Ishikawa (cell line): ENCODE data around the gene GRIP2.

ENCODE experiments used
- CEBPB ChIP-seq: IDR thresholded peaks from 2 replicates; pipeline ENCODE4 v1.6.1; 2012
- CREB1 ChIP-seq: IDR thresholded peaks from 2 replicates; pipeline ENCODE4 v1.6.1; 2012; ENCODE audit warnings: low read depth
- EGR1 ChIP-seq: IDR thresholded peaks from 2 replicates; pipeline ENCODE4 v1.6.1; 2012
- EP300 ChIP-seq: IDR thresholded peaks from 2 replicates; pipeline ENCODE4 v1.6.1; 2012; ENCODE audit warnings: borderline replicate concordance
- FOXM1 ChIP-seq: IDR thresholded peaks from 2 replicates; pipeline ENCODE4 v1.6.1; 2012; ENCODE audit warnings: low read depth, borderline replicate concordance
- TAF1 ChIP-seq: IDR thresholded peaks from 2 replicates; pipeline ENCODE4 v1.6.1; 2012; ENCODE audit warnings: low read depth, mild to moderate bottlenecking
- TCF12 ChIP-seq: IDR thresholded peaks from 2 replicates; pipeline ENCODE4 v1.6.1; 2012; ENCODE audit warnings: low read depth
- YY1 ChIP-seq: IDR thresholded peaks from 2 replicates; pipeline ENCODE4 v1.6.1; 2012; ENCODE audit warnings: low read depth

DNA sequence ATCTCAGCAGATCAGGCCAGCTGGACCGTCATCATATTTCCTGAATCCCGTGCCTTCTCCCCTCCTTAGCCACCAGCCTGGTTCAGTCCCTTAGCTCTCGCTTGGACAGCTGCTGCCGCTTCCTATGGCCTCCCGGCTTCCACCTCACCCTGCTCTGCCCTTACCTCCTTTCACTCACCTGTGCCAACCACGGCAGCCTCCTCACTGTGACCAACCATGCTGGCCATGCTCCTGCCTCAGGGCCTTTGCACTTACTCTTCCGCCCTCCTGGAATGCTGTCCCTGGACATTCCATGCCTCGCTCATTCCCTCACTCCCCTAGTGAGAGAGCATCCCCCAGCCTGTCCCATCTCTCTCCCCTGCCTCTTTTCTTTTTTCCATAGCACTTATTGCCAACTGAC lies 19.2 kb downstream of the GRIP2 start:
- TF ChIP-seq TCF12 (no peak), FOXM1 (no peak), EP300 (no peak), YY1 (no peak), TAF1 (no peak), CEBPB (no peak), EGR1 (no peak), CREB1 (no peak)
